ENCODE data around the gene GRIK5.

- TF ChIP-seq, protein P1, sequence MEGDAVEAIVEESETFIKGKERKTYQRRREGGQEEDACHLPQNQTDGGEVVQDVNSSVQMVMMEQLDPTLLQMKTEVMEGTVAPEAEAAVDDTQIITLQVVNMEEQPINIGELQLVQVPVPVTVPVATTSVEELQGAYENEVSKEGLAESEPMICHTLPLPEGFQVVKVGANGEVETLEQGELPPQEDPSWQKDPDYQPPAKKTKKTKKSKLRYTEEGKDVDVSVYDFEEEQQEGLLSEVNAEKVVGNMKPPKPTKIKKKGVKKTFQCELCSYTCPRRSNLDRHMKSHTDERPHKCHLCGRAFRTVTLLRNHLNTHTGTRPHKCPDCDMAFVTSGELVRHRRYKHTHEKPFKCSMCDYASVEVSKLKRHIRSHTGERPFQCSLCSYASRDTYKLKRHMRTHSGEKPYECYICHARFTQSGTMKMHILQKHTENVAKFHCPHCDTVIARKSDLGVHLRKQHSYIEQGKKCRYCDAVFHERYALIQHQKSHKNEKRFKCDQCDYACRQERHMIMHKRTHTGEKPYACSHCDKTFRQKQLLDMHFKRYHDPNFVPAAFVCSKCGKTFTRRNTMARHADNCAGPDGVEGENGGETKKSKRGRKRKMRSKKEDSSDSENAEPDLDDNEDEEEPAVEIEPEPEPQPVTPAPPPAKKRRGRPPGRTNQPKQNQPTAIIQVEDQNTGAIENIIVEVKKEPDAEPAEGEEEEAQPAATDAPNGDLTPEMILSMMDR (conservative IDR thresholded peaks at IDR 0.05; ENCODE audit: low read length), result no peak
- no peak for TF ChIP-seq EZH2phosphoT487 (IDR thresholded peaks at IDR 0.05; ENCODE audit: borderline replicate concordance, low read depth, low read length)
Measured at GRCh38 chr19:41969772-41970458, 100.1 kb downstream of the GRIK5 start.

Measured in OCI-LY7 (cell line).